WERI-Rb-1 (cell line): ENCODE results near the gene MYADM.

Experiments
- DNase-seq: peaks from one replicate; pipeline ENCODE4 v3.0.0-alpha.2; 2020
- H3K27ac ChIP-seq: fragments of 250-450 bp; sonication (Bioruptor Pico); 2 replicates; pipeline ENCODE4 v1.5.1; 2020; ENCODE audit warnings: mild to moderate bottlenecking, moderate library complexity
- H3K27me3 ChIP-seq: fragments of 250-450 bp; sonication (Bioruptor Pico); 2 replicates; pipeline ENCODE4 v1.5.1; 2021; ENCODE audit warnings: mild to moderate bottlenecking, low read depth, moderate library complexity; ENCODE audit not compliant: insufficient read depth, severe bottlenecking
- H3K36me3 ChIP-seq: fragments of 250-450 bp; sonication (Bioruptor Pico); 2 replicates; pipeline ENCODE4 v1.5.1; 2020; ENCODE audit warnings: mild to moderate bottlenecking, moderate library complexity
- H3K4me3 ChIP-seq: 2 replicates; pipeline ENCODE4 v1.5.1; 2011; ENCODE audit warnings: low read depth, mild to moderate bottlenecking, control low read depth, low read length
- H3K9me3 ChIP-seq: fragments of 250-450 bp; sonication (Bioruptor Pico); 2 replicates; pipeline ENCODE4 v1.5.1; 2021; ENCODE audit warnings: mild to moderate bottlenecking, moderate library complexity; ENCODE audit not compliant: severe bottlenecking
- TF ChIP-seq, protein P1 (sequence below): IDR thresholded peaks from 2 replicates; pipeline ENCODE4 v1.5.1; 2011; ENCODE audit warnings: low read depth, mild to moderate bottlenecking, control low read depth, inconsistent platforms, low read length

The MYADM gene

GRCh38 chr19:53875602-53876325 lies 8.1 kb downstream of the MYADM start:
- no peak overlapping the region for H3K27ac ChIP-seq
- no peak overlapping the region for H3K4me3 ChIP-seq
- no peaks in the 10 kb centered on the region for H3K9me3 ChIP-seq
- TF ChIP-seq, protein P1, sequence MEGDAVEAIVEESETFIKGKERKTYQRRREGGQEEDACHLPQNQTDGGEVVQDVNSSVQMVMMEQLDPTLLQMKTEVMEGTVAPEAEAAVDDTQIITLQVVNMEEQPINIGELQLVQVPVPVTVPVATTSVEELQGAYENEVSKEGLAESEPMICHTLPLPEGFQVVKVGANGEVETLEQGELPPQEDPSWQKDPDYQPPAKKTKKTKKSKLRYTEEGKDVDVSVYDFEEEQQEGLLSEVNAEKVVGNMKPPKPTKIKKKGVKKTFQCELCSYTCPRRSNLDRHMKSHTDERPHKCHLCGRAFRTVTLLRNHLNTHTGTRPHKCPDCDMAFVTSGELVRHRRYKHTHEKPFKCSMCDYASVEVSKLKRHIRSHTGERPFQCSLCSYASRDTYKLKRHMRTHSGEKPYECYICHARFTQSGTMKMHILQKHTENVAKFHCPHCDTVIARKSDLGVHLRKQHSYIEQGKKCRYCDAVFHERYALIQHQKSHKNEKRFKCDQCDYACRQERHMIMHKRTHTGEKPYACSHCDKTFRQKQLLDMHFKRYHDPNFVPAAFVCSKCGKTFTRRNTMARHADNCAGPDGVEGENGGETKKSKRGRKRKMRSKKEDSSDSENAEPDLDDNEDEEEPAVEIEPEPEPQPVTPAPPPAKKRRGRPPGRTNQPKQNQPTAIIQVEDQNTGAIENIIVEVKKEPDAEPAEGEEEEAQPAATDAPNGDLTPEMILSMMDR, result no peak
- DNase-seq, result no peak
- peaks cover 8% of the 10 kb centered on the region for H3K36me3 ChIP-seq
- H3K27me3 ChIP-seq, result no peaks in the 10 kb centered on the region

GRCh38 chr19:53876651-53877224 lies 9.1 kb downstream of the MYADM start:
- Histone ChIP-seq H3K9me3 (no peaks in the 10 kb centered on the region), H3K36me3 (peaks cover 8% of the 10 kb centered on the region), H3K27ac (no peak overlapping the region), H3K27me3 (no peaks in the 10 kb centered on the region), H3K4me3 (no peak overlapping the region)
- TF ChIP-seq, protein P1, result no peak
- DNase-seq, result no peak

DNA sequence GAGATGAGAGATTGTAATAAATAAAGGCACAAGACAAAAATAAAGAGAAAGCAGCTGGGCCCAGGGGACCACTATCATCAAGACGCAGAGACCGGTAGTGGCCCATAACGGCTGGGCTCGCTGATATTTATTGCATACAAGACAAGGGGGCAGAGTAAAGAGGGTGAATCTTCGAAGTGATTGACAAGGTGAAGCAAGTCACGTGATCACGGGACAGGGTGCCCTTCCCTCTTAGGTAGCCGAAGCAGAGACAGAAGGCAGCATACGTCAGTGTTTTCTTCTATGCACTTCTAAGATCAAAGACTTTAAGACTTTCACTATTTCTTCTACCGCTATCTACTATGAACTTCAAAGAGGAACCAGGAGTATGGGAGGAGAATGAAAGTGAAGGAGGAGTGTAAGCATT lies 9.7 kb downstream of the MYADM start:
- no peak for DNase-seq
- Histone ChIP-seq H3K9me3 (no peaks in the 10 kb centered on the region), H3K27me3 (peaks cover 3% of the 10 kb centered on the region), H3K4me3 (no peak overlapping the region), H3K27ac (no peak overlapping the region), H3K36me3 (peaks cover 8% of the 10 kb centered on the region)
- TF ChIP-seq, protein P1, result no peak

GRCh38 chr19:53878776-53879139 lies 11.1 kb downstream of the MYADM start:
- no peaks in the 10 kb centered on the region for H3K9me3 ChIP-seq
- H3K36me3 ChIP-seq, result peaks cover 7% of the 10 kb centered on the region
- no peak for DNase-seq
- H3K27me3 ChIP-seq, result peaks cover 14% of the 10 kb centered on the region
- H3K27ac ChIP-seq, result peak overlapping the region; percentile 75
- TF ChIP-seq, protein P1, result no peak
- H3K4me3 ChIP-seq, result peak overlapping the region; percentile 83

- Histone ChIP-seq H3K9me3 (no peaks in the 10 kb centered on the region), H3K27ac (peak overlapping the region; percentile 75), H3K36me3 (peaks cover under 1% of the 10 kb centered on the region), H3K4me3 (peak overlapping the region; percentile 83), H3K27me3 (peaks cover 21% of the 10 kb centered on the region)
- peak; percentile 98 for DNase-seq
- TF ChIP-seq, protein P1, result no peak
These were observed 11.7 kb downstream of the MYADM start for GRCh38 chr19:53879140-53880081.
